ENCODE measurements around the gene RPUSD2.

The RPUSD2 gene

DNA sequence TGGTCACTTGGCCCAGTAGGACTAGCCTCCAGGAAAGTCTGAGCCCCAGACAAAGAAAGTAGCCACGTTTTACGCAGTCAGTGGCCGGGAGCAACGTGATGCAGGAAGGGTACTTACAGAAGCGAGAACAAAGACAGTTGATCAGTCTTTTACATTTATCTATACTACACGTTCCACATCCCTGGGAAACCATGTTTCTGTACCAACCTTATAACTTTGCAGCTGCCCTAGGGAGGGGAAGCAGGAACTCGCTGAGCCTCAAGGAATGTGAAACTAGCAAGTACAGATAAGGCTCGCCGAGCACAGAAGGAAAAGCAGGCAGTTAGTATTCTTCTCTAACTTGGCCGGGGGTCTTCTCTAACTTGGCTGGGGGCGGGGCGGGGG is 21.6 kb downstream of the RPUSD2 start:
- CTCF ChIA-PET, result interaction anchor here (0.9 to 1.7 kb wide), 6 partner anchors 10 to 191 kb away, joined by 3 to 11 read pairs (median 3); partner anchors contain the start of gene RPUSD2
- Mint-ChIP-seq H3K9me3 (no peaks in the 10 kb centered on the region), H3K27ac (no peak overlapping the region), H3K27me3 (peaks cover 21% of the 10 kb centered on the region), H3K36me3 (peaks cover 3% of the 10 kb centered on the region), H3K4me3 (peak overlapping the region; percentile 63), H3K4me1 (peaks cover 30% of the 10 kb centered on the region)
- no peak for DNase-seq

DNA sequence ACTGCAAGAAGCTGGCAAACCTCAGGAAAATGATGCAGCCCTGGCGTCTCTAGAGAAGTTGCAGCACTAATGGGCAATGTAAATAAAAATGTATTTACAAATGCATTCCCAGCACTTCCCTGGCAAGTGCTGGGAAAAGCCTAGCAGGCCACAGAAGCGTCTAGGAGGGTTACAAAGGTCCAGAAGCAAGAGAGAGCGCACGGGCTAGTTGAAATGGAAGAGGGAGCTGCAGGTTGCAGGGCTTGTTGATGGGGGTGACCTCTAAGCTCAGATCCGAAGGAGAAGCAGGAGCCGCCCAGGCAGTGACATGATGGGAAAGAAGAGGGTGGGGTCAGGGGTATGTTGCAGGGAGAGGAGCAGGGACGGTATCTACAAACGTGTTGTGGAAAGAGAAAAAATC is 22.3 kb downstream of the RPUSD2 start:
- H3K4me3 Mint-ChIP-seq, result no peak overlapping the region
- H3K36me3 Mint-ChIP-seq, result peaks cover 3% of the 10 kb centered on the region
- peaks cover 33% of the 10 kb centered on the region for H3K4me1 Mint-ChIP-seq
- H3K27me3 Mint-ChIP-seq, result peaks cover 15% of the 10 kb centered on the region
- no peaks in the 10 kb centered on the region for H3K9me3 Mint-ChIP-seq
- H3K27ac Mint-ChIP-seq, result no peak overlapping the region
- CTCF ChIA-PET, result interaction anchor here (0.9 to 1.3 kb wide), 2 partner anchors 11 to 24 kb away, joined by 3 read pairs; no protein-coding TSS in a partner anchor
- no peak for DNase-seq

DNA sequence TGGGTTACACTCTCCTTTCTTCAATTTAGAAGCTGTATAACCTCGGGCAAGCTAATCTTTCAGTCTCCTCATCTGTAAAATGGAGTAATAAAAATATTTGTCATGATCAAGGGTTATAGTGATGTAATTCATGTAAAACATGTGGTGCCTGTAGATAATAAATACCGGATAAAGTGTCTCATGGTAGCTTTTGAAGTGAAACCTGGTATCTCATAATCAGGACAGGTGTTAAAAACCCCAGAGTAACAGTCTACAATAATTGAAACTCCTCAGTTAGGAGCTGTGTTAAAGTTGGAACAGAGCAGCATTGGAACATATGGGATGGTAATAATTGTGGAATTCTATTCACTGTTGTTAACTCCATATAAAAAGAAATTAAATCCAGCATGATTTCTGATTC is 24.1 kb downstream of the RPUSD2 start:
- H3K27me3 Mint-ChIP-seq, result peaks cover 8% of the 10 kb centered on the region
- no peaks in the 10 kb centered on the region for H3K9me3 Mint-ChIP-seq
- H3K36me3 Mint-ChIP-seq, result peaks cover 9% of the 10 kb centered on the region
- peak overlapping the region; percentile 97 for H3K27ac Mint-ChIP-seq
- H3K4me1 Mint-ChIP-seq, result peaks cover 41% of the 10 kb centered on the region
- DNase-seq, result no peak
- CTCF ChIA-PET, result interaction anchor here (1.2 kb wide), 1 partner anchor 73 kb away, joined by 6 read pairs; no protein-coding TSS in a partner anchor
- H3K4me3 Mint-ChIP-seq, result peak overlapping the region; percentile 94

DNA sequence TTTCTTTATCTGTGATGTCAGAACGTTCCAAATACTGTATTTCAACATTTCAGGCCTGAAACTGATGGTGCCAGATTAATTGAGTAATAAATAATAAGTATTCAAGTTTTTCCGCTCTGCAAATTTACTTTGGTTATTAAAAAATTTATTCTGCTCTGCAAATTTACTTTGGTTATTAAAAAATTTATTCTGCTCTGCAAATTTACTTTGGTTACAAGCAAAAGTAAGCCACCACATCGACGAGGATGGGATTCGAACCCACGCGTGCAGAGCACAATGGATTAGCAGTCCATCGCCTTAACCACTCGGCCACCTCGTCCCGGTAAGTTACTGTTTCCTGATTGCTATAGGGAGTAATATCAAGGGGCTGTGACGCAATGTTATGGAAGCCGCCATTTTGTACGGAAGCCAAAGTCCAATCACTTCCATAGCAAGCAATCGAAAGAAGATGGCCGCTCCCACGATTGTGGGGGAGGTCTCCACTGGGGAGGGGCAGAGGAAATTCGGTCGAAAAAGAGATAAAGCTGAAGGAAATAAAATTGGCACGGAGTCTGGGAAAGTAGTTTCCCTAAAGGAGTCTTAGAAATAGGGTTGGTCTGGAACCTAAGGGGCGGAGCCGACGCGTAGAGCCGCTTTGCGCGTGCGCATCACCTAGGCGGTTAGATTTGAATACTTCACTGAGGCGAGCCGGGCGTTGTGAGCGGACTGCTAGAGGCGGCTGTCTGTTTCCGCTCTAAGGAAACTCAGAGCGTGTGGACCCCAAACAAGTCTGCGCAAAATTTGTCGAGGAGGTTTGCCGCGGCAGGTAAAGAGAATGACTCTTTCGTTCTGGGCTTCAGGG is 24.7 kb downstream of the RPUSD2 start, which contains the start of gene KNL1:
Gene KNL1 (plus strand): TSS at position 662 of the 841 bp plus-strand sequence. CDS start 8,683 bp downstream, outside the sequence.
- peak within 1 kb of the TSS; percentile 97 for H3K27ac Mint-ChIP-seq
- H3K4me1 Mint-ChIP-seq, result peaks cover 41% of the 10 kb centered on the region
- peak; percentile 92 for DNase-seq
- CTCF ChIA-PET, result interaction anchor here (1.2 kb wide), 1 partner anchor 74 kb away, joined by 6 read pairs; no protein-coding TSS in a partner anchor
- H3K27me3 Mint-ChIP-seq, result peaks cover 4% of the 10 kb centered on the region
- no peaks in the 10 kb centered on the region for H3K9me3 Mint-ChIP-seq
- H3K4me3 Mint-ChIP-seq, result peak within 1 kb of the TSS; percentile 94
- peaks cover 9% of the 10 kb centered on the region for H3K36me3 Mint-ChIP-seq

DNA sequence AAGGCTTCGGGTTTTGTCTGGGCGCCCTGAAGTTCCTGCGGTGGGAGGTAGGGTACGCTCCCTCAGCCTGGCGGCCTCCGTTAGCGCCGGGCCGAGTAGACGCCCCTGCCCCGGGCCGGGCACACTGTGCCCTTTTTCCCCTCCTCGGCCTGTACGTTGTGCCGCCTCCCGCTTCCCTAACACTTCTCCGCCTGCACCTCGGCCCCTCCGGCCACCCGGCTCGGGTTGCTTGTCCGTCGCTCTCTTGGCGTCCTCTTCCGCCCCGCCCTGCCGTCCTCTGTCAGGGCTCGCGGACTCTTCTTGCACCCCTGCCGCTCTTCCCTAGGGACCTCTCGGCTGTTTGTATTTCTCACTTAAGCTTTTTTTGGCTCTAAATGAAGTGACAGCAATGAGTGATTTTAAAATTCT is 25.3 kb downstream of the RPUSD2 start:
- no peak for DNase-seq
- CTCF ChIA-PET, result interaction anchor here (0.6 to 1.2 kb wide), 2 partner anchors 8 to 74 kb away, joined by 3 to 6 read pairs; no protein-coding TSS in a partner anchor
- peak overlapping the region; percentile 94 for H3K4me3 Mint-ChIP-seq
- H3K27ac Mint-ChIP-seq, result peak overlapping the region; percentile 97
- H3K9me3 Mint-ChIP-seq, result no peaks in the 10 kb centered on the region
- H3K4me1 Mint-ChIP-seq, result peaks cover 40% of the 10 kb centered on the region
- H3K36me3 Mint-ChIP-seq, result peaks cover 9% of the 10 kb centered on the region
- H3K27me3 Mint-ChIP-seq, result peaks cover 4% of the 10 kb centered on the region

DNA sequence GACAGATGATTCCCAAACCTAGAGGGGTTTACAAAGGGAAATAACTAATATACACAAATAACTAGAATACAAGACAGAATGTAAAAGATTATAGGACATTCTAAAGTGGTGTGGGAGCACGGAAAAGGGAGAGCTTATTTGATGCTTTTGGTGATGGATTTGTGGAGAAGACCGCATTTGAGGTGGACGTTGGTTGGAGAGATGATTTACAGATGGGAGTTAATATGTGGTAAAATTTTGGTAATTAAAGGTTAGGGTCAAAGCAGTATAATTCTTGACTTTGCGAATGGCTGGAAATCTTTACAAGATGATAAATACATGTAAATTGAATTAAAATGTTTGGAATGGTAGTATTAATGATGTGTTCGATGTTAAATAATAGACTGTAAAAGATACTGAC is 26.1 kb downstream of the RPUSD2 start:
- DNase-seq, result no peak
- Mint-ChIP-seq H3K27me3 (peaks cover 4% of the 10 kb centered on the region), H3K4me3 (peak overlapping the region; percentile 94), H3K36me3 (peaks cover 13% of the 10 kb centered on the region), H3K4me1 (peaks cover 35% of the 10 kb centered on the region), H3K27ac (peak overlapping the region; percentile 97), H3K9me3 (no peaks in the 10 kb centered on the region)
- CTCF ChIA-PET, result interaction anchor here (0.6 kb wide), 1 partner anchor 7 kb away, joined by 3 read pairs; no protein-coding TSS in a partner anchor

DNA sequence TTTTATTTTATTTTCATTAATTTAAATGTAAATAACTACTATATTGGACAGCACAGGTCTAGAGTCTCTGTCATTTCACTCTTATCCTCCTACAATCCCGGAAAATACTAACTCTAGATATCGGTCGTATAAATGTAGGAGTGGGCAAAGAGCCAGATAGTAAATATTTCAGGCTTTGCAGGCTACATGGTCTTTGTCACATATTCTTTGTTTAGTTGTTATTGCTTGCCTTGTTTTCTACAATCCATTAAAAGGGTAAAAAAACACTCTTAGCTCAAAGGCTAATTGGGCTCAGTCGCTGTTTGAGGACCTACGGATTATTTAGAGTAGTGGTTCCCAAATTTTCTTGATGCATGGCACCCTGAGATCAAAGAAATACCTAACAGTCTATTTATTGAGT is 26.7 kb downstream of the RPUSD2 start:
- H3K27ac Mint-ChIP-seq, result no peak overlapping the region
- H3K36me3 Mint-ChIP-seq, result peaks cover 17% of the 10 kb centered on the region
- CTCF ChIA-PET, result no interaction called here
- no peaks in the 10 kb centered on the region for H3K9me3 Mint-ChIP-seq
- no peak for DNase-seq
- H3K27me3 Mint-ChIP-seq, result peaks cover 4% of the 10 kb centered on the region
- peaks cover 34% of the 10 kb centered on the region for H3K4me1 Mint-ChIP-seq
- peak overlapping the region; percentile 3 for H3K4me3 Mint-ChIP-seq

DNA sequence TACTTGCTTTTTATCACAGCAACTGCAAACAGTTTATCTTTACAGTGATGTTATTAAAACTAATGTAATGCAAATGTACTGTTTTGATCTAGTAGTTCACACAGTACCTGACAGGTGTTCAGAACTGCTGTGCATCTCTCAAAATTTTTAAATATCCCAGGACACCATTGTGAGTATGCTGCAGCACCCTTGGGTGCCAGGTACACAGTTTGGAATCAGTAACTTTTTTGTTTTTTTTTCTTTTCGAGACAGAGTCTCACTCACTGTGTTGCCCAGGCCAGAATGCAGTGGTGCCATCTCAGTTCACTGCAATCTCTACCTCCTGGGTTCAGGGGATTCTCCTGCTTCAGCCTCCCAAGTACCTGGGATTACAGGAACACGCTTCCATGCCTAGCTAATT is 27.9 kb downstream of the RPUSD2 start:
- Mint-ChIP-seq H3K27me3 (no peaks in the 10 kb centered on the region), H3K27ac (peak overlapping the region; percentile 24), H3K4me1 (peaks cover 34% of the 10 kb centered on the region), H3K4me3 (no peak overlapping the region), H3K36me3 (peaks cover 17% of the 10 kb centered on the region), H3K9me3 (no peaks in the 10 kb centered on the region)
- DNase-seq, result no peak
- CTCF ChIA-PET, result no interaction called here

DNA sequence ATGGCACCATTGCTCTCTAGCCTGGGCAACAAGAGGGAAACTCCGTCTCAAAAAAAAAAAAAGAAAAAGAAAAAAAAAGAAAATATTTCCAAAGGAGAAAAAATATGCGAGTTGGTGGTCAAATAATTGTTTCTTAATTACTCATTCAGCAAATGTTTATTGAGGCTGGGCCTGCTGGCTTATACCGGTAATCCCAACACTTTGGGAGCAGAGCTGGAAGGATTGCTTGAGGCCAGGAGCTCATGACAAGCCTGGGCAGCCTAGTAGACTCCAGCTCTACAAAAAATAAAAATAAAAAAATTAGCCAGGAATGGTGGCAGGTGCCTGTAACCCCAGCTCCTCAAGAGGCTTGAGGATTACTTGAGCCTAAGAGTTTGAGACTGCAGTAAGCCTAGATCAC is 29.0 kb downstream of the RPUSD2 start:
- Mint-ChIP-seq H3K9me3 (no peaks in the 10 kb centered on the region), H3K27me3 (no peaks in the 10 kb centered on the region), H3K27ac (no peak overlapping the region), H3K4me1 (peaks cover 30% of the 10 kb centered on the region), H3K36me3 (peaks cover 21% of the 10 kb centered on the region), H3K4me3 (no peak overlapping the region)
- no peak for DNase-seq
- CTCF ChIA-PET, result interaction anchor here (0.8 kb wide), 1 partner anchor 9 kb away, joined by 3 read pairs; no protein-coding TSS in a partner anchor

DNA sequence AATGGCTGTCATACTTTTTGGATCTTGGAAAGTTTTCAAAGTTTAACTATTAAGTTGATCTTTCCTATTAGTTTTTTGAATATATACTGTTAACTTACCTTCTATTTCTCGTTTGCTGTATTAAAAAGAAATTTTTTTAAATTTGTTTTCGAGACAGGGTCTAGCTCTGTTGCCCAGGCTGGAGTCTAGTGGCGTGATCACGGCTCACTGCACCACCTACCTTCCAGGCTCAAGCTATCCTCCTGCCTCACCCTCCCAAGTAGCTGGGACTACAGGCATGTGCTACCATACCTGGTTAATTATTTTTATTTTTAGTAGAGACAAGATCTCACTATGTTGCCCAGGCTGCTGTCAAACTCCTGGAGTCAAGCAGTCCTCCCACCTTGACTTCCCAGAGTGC is 29.6 kb downstream of the RPUSD2 start:
- Mint-ChIP-seq H3K4me3 (no peak overlapping the region), H3K36me3 (peaks cover 23% of the 10 kb centered on the region), H3K4me1 (peaks cover 24% of the 10 kb centered on the region), H3K27ac (no peak overlapping the region), H3K27me3 (no peaks in the 10 kb centered on the region), H3K9me3 (no peaks in the 10 kb centered on the region)
- CTCF ChIA-PET, result interaction anchor here (0.8 kb wide), 1 partner anchor 10 kb away, joined by 3 read pairs; no protein-coding TSS in a partner anchor
- DNase-seq, result no peak

DNA sequence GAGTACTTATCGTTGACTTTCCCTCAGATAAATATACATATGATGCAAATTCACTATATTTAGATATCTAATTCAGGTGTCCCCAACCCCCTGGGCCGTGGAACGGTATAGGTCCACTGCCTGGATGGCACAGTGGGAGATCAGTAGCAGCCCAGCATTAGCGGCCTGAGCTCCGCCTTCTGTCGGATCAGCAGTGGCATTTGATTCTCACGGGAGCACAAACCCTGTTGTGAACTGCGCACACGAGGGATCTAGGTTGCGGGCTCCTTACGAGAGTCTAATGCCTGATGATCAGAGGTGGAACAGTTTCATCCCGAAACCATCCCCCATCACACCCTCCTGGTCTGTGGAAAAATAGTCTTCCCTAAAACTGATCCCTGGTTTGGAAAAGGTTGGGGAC is 31.9 kb downstream of the RPUSD2 start:
- no peak overlapping the region for H3K27ac Mint-ChIP-seq
- CTCF ChIA-PET, result interaction anchor here (1.9 kb wide), 1 partner anchor 11 kb away, joined by 9 read pairs; no protein-coding TSS in a partner anchor

DNA sequence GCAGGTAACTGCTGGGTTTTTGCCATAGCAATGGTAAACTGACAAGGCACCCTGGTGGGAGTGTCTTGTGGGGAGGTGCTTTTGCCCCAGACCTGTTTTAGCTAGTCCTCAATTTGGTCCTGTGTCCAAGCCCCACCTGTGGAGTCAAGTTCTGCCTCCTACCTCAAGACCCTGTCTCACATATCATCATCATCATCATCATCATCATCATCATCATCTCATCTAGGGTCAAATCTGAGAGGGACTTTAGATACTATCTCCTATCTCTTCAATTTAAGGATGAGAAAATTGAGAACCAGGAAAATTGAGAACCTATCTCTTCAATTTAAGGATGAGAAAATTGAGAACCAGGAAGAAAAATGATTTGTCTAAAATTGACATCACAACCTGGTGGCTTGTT is 34.8 kb downstream of the RPUSD2 start:
- DNase-seq, result no peak
- H3K36me3 Mint-ChIP-seq, result peaks cover 34% of the 10 kb centered on the region
- H3K27me3 Mint-ChIP-seq, result no peaks in the 10 kb centered on the region
- CTCF ChIA-PET, result no interaction called here
- H3K27ac Mint-ChIP-seq, result no peak overlapping the region
- H3K4me3 Mint-ChIP-seq, result no peak overlapping the region
- peaks cover 6% of the 10 kb centered on the region for H3K4me1 Mint-ChIP-seq
- no peaks in the 10 kb centered on the region for H3K9me3 Mint-ChIP-seq

More for the DNA sequence above, 31.9 kb downstream of the RPUSD2 start:
- no peaks in the 10 kb centered on the region for H3K9me3 Mint-ChIP-seq
- H3K36me3 Mint-ChIP-seq, result peaks cover 25% of the 10 kb centered on the region
- no peaks in the 10 kb centered on the region for H3K27me3 Mint-ChIP-seq
- DNase-seq, result no peak
- peaks cover 14% of the 10 kb centered on the region for H3K4me1 Mint-ChIP-seq
- H3K4me3 Mint-ChIP-seq, result no peak overlapping the region

DNA sequence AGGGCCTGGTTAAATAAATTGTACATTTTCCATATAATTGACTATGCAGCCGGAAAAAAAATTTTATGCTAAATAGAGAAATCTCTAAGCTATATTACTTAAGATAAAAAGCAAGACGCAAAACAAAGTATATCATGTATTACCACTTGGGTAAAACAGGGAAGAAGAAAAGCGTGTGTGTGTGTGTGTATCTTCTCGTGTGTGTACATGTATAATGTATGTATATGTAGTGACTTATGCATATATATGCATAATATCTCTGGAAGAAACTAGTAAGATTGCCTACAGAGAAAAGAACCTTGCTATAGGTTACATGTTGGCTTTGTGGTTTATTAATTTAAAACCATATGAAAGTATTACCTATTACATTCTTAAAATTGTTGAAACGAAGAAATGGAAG is 44.0 kb downstream of the RPUSD2 start:
- Mint-ChIP-seq H3K27me3 (no peaks in the 10 kb centered on the region), H3K4me3 (no peak overlapping the region), H3K9me3 (no peaks in the 10 kb centered on the region), H3K27ac (no peak overlapping the region), H3K4me1 (no peaks in the 10 kb centered on the region), H3K36me3 (peaks cover 35% of the 10 kb centered on the region)
- CTCF ChIA-PET, result interaction anchor here (0.7 kb wide), 1 partner anchor 23 kb away, joined by 3 read pairs; no protein-coding TSS in a partner anchor
- DNase-seq, result no peak

DNA sequence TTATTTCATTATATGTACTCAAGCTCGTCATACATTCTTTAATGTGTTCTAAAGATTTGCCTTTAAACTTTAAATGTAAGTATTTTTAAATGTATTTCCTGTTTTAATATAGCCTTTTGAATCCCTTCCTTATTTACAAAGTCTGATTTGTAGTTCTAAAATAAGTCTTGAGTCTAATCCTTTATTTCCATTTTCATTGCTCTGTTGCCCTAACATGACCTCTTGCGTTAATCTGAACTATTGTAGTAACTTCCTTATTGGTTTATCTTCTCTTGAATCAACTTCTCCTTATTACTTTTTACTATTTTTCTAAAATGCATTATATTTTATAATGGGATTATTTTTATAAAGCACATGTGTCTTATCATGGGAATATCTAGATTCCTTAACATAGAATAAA is 48.9 kb downstream of the RPUSD2 start:
- CTCF ChIA-PET, result no interaction called here
- H3K9me3 Mint-ChIP-seq, result no peaks in the 10 kb centered on the region
- H3K27ac Mint-ChIP-seq, result no peak overlapping the region
- no peaks in the 10 kb centered on the region for H3K4me1 Mint-ChIP-seq
- no peaks in the 10 kb centered on the region for H3K27me3 Mint-ChIP-seq
- peaks cover 61% of the 10 kb centered on the region for H3K36me3 Mint-ChIP-seq
- no peak overlapping the region for H3K4me3 Mint-ChIP-seq
- no peak for DNase-seq

Measured in activated naive CD4-positive, alpha-beta T cell treated with anti-CD3 and anti-CD28 coated beads, Interleukin-2, amount 10 ng/mL, durations not matched to agents 7 days and 5 days (primary cell).